Fibroblast of villous mesenchyme (primary cell): ENCODE measurements around the gene ATP8B1. TPM values are rescaled to one million over a fixed set of nuclear protein-coding genes. Genes with fewer than 3 reads are reported as not detected.

Experiments used
- DNase-seq: peaks from one replicate; pipeline ENCODE4 v3.0.0-alpha.2; 2010; ENCODE audit warnings: low read depth
- H3K4me3 ChIP-seq: 2 replicates; pipeline ENCODE4 v1.5.1; 2011; ENCODE audit warnings: low read depth, mild to moderate bottlenecking, low read length
- total RNA-seq: library from RNA; depleted of rRNA; stranded (reverse); fragments of >200 nt; gene quantifications from 2 replicates; pipeline ENCODE4 v1.2.3, GENCODE V29; 2012
- TF ChIP-seq, protein P1 (sequence below): IDR thresholded peaks from 2 replicates; pipeline ENCODE4 v1.5.1; 2012; ENCODE audit warnings: low read depth, mild to moderate bottlenecking, low read length; ENCODE audit not compliant: insufficient read depth

The ATP8B1 gene
- total RNA-seq, 1 donor = 26.3 TPM

GRCh38 chr18:57780318-57780705, 22.8 kb downstream of the ATP8B1 start:
- peak; percentile 95 for DNase-seq
- no peak overlapping the region for H3K4me3 ChIP-seq

DNA sequence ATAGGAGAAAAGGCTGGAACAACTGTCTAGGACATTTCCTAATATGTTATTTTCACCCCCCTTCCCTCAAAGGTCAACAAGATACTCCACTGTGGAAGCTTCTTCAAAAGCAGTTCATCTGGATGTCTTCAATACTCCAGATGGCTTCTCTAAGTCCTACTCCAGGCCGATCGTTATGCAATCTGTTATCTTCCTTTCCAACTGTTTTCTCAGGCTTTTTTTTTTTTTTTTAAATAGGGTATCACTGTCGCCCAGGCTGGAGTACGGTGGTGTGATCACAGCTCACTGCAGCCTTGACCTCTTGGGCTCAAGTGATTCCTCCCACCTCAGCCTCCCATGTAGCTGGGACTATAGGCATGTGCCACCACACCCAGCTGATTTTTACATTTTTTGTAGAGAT, 26.3 kb downstream of the ATP8B1 start:
- TF ChIP-seq, protein P1, sequence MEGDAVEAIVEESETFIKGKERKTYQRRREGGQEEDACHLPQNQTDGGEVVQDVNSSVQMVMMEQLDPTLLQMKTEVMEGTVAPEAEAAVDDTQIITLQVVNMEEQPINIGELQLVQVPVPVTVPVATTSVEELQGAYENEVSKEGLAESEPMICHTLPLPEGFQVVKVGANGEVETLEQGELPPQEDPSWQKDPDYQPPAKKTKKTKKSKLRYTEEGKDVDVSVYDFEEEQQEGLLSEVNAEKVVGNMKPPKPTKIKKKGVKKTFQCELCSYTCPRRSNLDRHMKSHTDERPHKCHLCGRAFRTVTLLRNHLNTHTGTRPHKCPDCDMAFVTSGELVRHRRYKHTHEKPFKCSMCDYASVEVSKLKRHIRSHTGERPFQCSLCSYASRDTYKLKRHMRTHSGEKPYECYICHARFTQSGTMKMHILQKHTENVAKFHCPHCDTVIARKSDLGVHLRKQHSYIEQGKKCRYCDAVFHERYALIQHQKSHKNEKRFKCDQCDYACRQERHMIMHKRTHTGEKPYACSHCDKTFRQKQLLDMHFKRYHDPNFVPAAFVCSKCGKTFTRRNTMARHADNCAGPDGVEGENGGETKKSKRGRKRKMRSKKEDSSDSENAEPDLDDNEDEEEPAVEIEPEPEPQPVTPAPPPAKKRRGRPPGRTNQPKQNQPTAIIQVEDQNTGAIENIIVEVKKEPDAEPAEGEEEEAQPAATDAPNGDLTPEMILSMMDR = no peak
- DNase-seq = peak; percentile 99
- H3K4me3 ChIP-seq = no peak overlapping the region

More at GRCh38 chr18:57780318-57780705, 22.8 kb downstream of the ATP8B1 start:
- TF ChIP-seq, protein P1 = no peak

GRCh38 chr18:57776354-57776753, 26.8 kb downstream of the ATP8B1 start:
- no peak overlapping the region for H3K4me3 ChIP-seq

DNA sequence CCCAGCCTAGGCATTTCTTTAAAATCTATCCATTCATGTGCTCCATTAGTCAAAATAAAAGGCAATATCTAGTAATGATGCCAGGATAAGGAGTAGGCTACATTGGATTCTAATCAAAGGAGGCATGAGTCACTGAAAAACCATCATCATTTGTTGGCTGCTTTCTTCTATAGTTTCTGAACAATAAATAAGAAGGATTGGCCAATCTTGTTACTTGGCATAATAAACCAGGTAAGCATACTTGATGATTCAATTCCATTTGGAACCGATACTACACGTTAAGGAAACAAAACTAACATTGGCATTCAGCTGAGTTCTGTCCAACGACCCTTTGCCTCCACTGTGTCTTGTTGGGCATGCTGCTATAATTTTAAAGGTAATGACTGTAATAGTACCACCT, 27.2 kb downstream of the ATP8B1 start:
- H3K4me3 ChIP-seq = no peak overlapping the region
- no peak for DNase-seq
- TF ChIP-seq, protein P1 = no peak

More at GRCh38 chr18:57776354-57776753, 26.8 kb downstream of the ATP8B1 start:
- DNase-seq = no peak
- TF ChIP-seq, protein P1 = no peak

GRCh38 chr18:57772387-57772799, 30.7 kb downstream of the ATP8B1 start:
- TF ChIP-seq, protein P1 = no peak
- no peak overlapping the region for H3K4me3 ChIP-seq
- DNase-seq = no peak

GRCh38 chr18:57771626-57772025, 31.5 kb downstream of the ATP8B1 start:
- no peak overlapping the region for H3K4me3 ChIP-seq
- no peak for DNase-seq
- TF ChIP-seq, protein P1 = no peak

DNA sequence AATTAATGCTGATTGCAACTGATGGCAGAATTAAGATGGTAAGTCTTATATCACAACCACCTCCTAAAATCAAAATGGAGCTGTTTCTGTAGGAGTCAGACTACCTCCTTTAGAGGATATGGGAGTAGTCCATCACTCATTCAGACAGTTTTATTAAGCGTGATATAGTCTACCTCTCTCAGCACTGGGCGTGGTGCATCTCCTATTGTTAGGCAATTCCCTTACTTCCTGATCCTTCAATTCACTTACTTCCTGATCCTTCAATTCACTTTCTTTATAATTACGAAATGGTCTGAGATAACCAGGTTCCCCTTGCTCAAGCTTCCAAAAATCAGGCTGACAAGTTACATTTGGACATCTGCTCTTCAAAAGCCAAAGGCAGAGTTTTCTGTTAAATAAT, 31.9 kb downstream of the ATP8B1 start:
- TF ChIP-seq, protein P1 = no peak
- no peak for DNase-seq
- H3K4me3 ChIP-seq = no peak overlapping the region
